Endothelial cell of umbilical vein (primary cell): ENCODE data around the gene DIMT1. TPM values are rescaled to one million over a fixed set of nuclear protein-coding genes. Genes with fewer than 3 reads are reported as not detected.

Experiments used
- BruUV-seq: library from RNA; stranded (reverse); fragments of 400-500 nt; replicated peaks from 2 replicates; lab custom pipeline; 2021; lab: Mats Ljungman, UMichigan
- CTCF ChIA-PET: fragments of 300-600, 350-600 bp; sonication (Branson Sonifier 250); formaldehyde crosslinking; loops from one replicate; lab custom pipeline; 2021; ENCODE audit warnings: antibody characterized with exemption, inconsistent platforms; lab: Charles Lee
- POLR2A ChIA-PET: fragments of 300-600, 350-600 bp; sonication (Branson Sonifier 250); formaldehyde crosslinking; loops from one replicate; lab custom pipeline; 2021; ENCODE audit warnings: antibody characterized with exemption, inconsistent platforms; lab: Charles Lee
- DNase-seq: peaks from one replicate; pipeline ENCODE4 v3.0.0-alpha.2; 2011; ENCODE audit warnings: low read depth, low spot score
- FAIRE-seq: peaks from 2 replicates; lab custom pipeline; 2011; peaks lifted over from hg19 to GRCh38; lab: Jason Lieb, UNC
- H2AFZ ChIP-seq: 2 replicates; pipeline ENCODE4 v1.6.0; 2012; ENCODE audit warnings: low read depth, low read length, control low read depth, inconsistent platforms
- H3K27ac ChIP-seq: 2 replicates; pipeline ENCODE4 v1.5.1; 2011; ENCODE audit warnings: low read depth, mild to moderate bottlenecking, control low read depth, low read length, moderate library complexity; ENCODE audit not compliant: insufficient read depth
- H3K27me3 ChIP-seq, 2 experiments: 2 replicates each; pipeline versions ENCODE4 v1.6.0 to v1.6.1; 2011; ENCODE audit warnings: low read length in 2 of 2, mixed read lengths in 1 of 2; ENCODE audit not compliant: control insufficient read depth in 2 of 2, insufficient read depth in 2 of 2
- H3K36me3 ChIP-seq, 2 experiments: 2 replicates in 1 of 2; 3 replicates in 1 of 2; pipeline ENCODE4 v1.5.1; 2011; ENCODE audit warnings: low read length in 2 of 2, mild to moderate bottlenecking in 1 of 2, moderate library complexity in 1 of 2; ENCODE audit not compliant: control insufficient read depth in 2 of 2, insufficient read depth in 2 of 2; ENCODE audit errors: extremely low read depth in 1 of 2
- H3K4me1 ChIP-seq: 3 replicates; pipeline ENCODE4 v1.5.1; 2011; ENCODE audit warnings: mild to moderate bottlenecking, low read length; ENCODE audit not compliant: control insufficient read depth, insufficient read depth; ENCODE audit errors: extremely low read depth
- H3K4me2 ChIP-seq: 2 replicates; pipeline ENCODE4 v1.6.1; 2011; ENCODE audit warnings: low read length, control low read depth, mixed read lengths; ENCODE audit not compliant: insufficient read depth
- H3K4me3 ChIP-seq, 3 experiments: fragments of 200-600 bp in 1 of 3; sonication (generic), shearing (Covaris generic) in 1 of 3; replicated peaks in 1 of 3; 2 replicates each; pipeline ENCODE4 v1.5.1; 2011 to 2016; ENCODE audit warnings: control low read depth in 3 of 3, low read length in 3 of 3, mild to moderate bottlenecking in 2 of 3, inconsistent platforms in 1 of 3, low read depth in 1 of 3, moderate library complexity in 1 of 3; ENCODE audit not compliant: insufficient read depth in 1 of 3
- H3K79me2 ChIP-seq: 2 replicates; pipeline ENCODE4 v1.6.0; 2012; ENCODE audit warnings: low read length, inconsistent platforms; ENCODE audit not compliant: control insufficient read depth, insufficient read depth
- H3K9ac ChIP-seq: replicated peaks from 2 replicates; pipeline ENCODE3; 2011; ENCODE audit warnings: low read length, control low read depth; ENCODE audit not compliant: insufficient read depth; ENCODE audit errors: extremely low read depth
- H3K9me1 ChIP-seq: replicated peaks from 3 replicates; pipeline ENCODE4 v1.6.0; 2011; ENCODE audit warnings: mild to moderate bottlenecking, low read length; ENCODE audit not compliant: control insufficient read depth, insufficient read depth; ENCODE audit errors: extremely low read depth
- H3K9me3 ChIP-seq: replicated peaks from 2 replicates; pipeline ENCODE4 v1.5.1; 2012; ENCODE audit warnings: low read length, inconsistent platforms; ENCODE audit not compliant: control insufficient read depth, insufficient read depth
- H4K20me1 ChIP-seq: replicated peaks from 2 replicates; pipeline ENCODE3; 2011; ENCODE audit warnings: mild to moderate bottlenecking, low read length; ENCODE audit not compliant: control insufficient read depth, insufficient read depth; ENCODE audit errors: extremely low read depth
- EZH2 ChIP-seq: IDR thresholded peaks from 2 replicates; pipeline ENCODE4 v1.6.1; 2012; ENCODE audit warnings: borderline replicate concordance, low read depth, mild to moderate bottlenecking, moderate library complexity, low read length, inconsistent platforms; ENCODE audit not compliant: severe bottlenecking
- FOS ChIP-seq: IDR thresholded peaks from 2 replicates; pipeline ENCODE4 v1.6.1; 2011; ENCODE audit warnings: mild to moderate bottlenecking, low read length, moderate library complexity, borderline replicate concordance; ENCODE audit not compliant: insufficient read depth
- GATA2 ChIP-seq: IDR thresholded peaks from 2 replicates; pipeline ENCODE4 v1.7.0; 2011; ENCODE audit warnings: low read depth, mild to moderate bottlenecking, moderate library complexity, mixed read lengths, low read length; ENCODE audit not compliant: insufficient read length, insufficient read depth
- JUN ChIP-seq: IDR thresholded peaks from 2 replicates; pipeline ENCODE4 v1.6.1; 2011; ENCODE audit warnings: borderline replicate concordance, low read depth; ENCODE audit not compliant: insufficient read length, insufficient read depth
- MAX ChIP-seq: IDR thresholded peaks from 2 replicates; pipeline ENCODE4 v1.6.1; 2011; ENCODE audit not compliant: insufficient read depth, insufficient read length
- MYC ChIP-seq: IDR thresholded peaks from one replicate; pipeline ENCODE4 v1.6.1; 2011; ENCODE audit warnings: mild to moderate bottlenecking, low read depth, low read length
- POLR2A ChIP-seq: IDR thresholded peaks from 2 replicates; pipeline ENCODE4 v1.6.1; 2012; ENCODE audit warnings: low read depth, mild to moderate bottlenecking, control low read depth, low read length
- POLR2AphosphoS5 ChIP-seq: IDR thresholded peaks from 2 replicates; pipeline ENCODE4 v1.6.1; 2012; ENCODE audit warnings: low read depth, mild to moderate bottlenecking, control low read depth, low read length, moderate library complexity; ENCODE audit not compliant: insufficient read depth
- dilution Hi-C: fragments of 300-500 bp; cut with MboI; formaldehyde crosslinking; loops from one replicate; pipeline ENCODE4 v1.15.0; 2019; ENCODE audit warnings: low sequenced_read_pairs; ENCODE audit not compliant: extremely low pct_ligation_motif_present
- intact Hi-C: fragments of 100-400 bp; cut with micrococcal nuclease; formaldehyde crosslinking; loops from one replicate; pipeline ENCODE4 v1.10.0; 2022
- polyA plus RNA-seq, 4 experiments: library from polyadenylated mRNA; depleted of rRNA in 3 of 4; stranded (reverse) in 3 of 4; unstranded in 1 of 4; fragments of >200 nt; gene quantifications; 2 replicates each; pipeline versions ENCODE4 v1.2.1 to v1.2.3, GENCODE V29; 2011 to 2012; ENCODE audit warnings: missing spikeins in 1 of 4
- total RNA-seq: library from RNA; stranded (reverse); gene quantifications from 2 replicates; pipeline ENCODE4 v1.2.3, GENCODE V29; 2021
- TF ChIP-seq, protein P1 (sequence below), 2 donors: IDR thresholded peaks; 1 replicate in 1 of 2; 2 replicates in 1 of 2; pipeline ENCODE4 v1.5.1; 2011; ENCODE audit warnings: low read length in 2 of 2, mild to moderate bottlenecking in 2 of 2, moderate library complexity in 2 of 2, control low read depth in 1 of 2, inconsistent platforms in 1 of 2, low read depth in 1 of 2; ENCODE audit not compliant: insufficient read depth in 1 of 2; ENCODE audit errors: extremely low read depth in 1 of 2

Gene DIMT1
- total and polyA plus RNA-seq, 2 donors (not counting 3 experiments of a cell fraction or from before 2014, with no cell fraction given), result 21.9 to 34.4 TPM

DNA sequence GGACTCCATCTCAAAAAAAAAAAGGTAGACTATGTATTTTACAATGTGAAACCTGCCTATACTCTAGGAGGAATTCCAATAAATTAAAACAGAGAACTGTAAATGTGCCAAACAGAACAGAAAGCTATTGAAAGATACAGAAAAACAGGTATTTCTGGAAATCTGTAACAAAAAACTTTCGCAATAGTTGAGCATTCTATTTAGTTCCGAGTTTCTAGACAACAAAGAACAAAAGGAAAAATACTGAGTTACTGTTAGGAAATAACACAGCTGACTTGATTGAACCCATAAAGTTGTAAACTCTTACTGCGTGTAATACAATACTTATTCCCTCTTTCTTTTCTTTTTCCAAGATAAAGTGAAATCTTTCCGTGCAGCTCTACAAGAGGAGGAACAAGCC is 18.6 kb downstream of the DIMT1 start:
- Histone ChIP-seq H3K36me3 (peaks cover 14 to 36% of the 10 kb centered on the region in 2 experiments), H3K9me1 (no peaks in the 10 kb centered on the region), H3K27me3 (no peaks in the 10 kb centered on the region), H4K20me1 (no peaks in the 10 kb centered on the region), H3K9me3 (no peaks in the 10 kb centered on the region), H3K4me2 (no peak overlapping the region), H3K9ac (no peak overlapping the region), H2AFZ (no peak overlapping the region), H3K79me2 (no peaks in the 10 kb centered on the region), H3K4me1 (no peaks in the 10 kb centered on the region), H3K27ac (no peak overlapping the region), H3K4me3 (no peak overlapping the region)
- no peak for TF ChIP-seq EZH2
- TF ChIP-seq FOS, result no peak
- TF ChIP-seq MYC, result no peak
- no peak for TF ChIP-seq MAX
- no peak for TF ChIP-seq POLR2A
- TF ChIP-seq GATA2, result no peak
- TF ChIP-seq JUN, result no peak
- TF ChIP-seq POLR2AphosphoS5, result no peak
- TF ChIP-seq, protein P1, sequence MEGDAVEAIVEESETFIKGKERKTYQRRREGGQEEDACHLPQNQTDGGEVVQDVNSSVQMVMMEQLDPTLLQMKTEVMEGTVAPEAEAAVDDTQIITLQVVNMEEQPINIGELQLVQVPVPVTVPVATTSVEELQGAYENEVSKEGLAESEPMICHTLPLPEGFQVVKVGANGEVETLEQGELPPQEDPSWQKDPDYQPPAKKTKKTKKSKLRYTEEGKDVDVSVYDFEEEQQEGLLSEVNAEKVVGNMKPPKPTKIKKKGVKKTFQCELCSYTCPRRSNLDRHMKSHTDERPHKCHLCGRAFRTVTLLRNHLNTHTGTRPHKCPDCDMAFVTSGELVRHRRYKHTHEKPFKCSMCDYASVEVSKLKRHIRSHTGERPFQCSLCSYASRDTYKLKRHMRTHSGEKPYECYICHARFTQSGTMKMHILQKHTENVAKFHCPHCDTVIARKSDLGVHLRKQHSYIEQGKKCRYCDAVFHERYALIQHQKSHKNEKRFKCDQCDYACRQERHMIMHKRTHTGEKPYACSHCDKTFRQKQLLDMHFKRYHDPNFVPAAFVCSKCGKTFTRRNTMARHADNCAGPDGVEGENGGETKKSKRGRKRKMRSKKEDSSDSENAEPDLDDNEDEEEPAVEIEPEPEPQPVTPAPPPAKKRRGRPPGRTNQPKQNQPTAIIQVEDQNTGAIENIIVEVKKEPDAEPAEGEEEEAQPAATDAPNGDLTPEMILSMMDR (IDR thresholded peaks at IDR 0.05; ENCODE audit: extremely low read depth in 1 of 2, insufficient read depth in 1 of 2, low read depth in 1 of 2, low read length in 2 of 2), result no peak
- DNase-seq, result no peak
- BruUV-seq, result no TSS peak
- dilution Hi-C loops (no loop called here), intact Hi-C loops (no loop called here)
- CTCF ChIA-PET, result interaction anchor here (1.6 kb wide), 1 partner anchor 83 kb away, joined by 3 read pairs; no protein-coding TSS in a partner anchor
- FAIRE-seq, result no peak
- POLR2A ChIA-PET, result no interaction called here
